Fibroblast of lung (primary cell): Measurements from ENCODE around the gene RHOB. TPM values are rescaled to one million over a fixed set of nuclear protein-coding genes. Genes with fewer than 3 reads are reported as not detected.

ENCODE experiments used
- DNase-seq, 2 donors: peaks; one replicate each; pipeline versions ENCODE4 v3.0.0 to v3.0.0-alpha.2; 2010; ENCODE audit warnings: low read depth in 2 of 2
- H2AFZ ChIP-seq: 2 replicates; pipeline ENCODE4 v1.5.1; 2012; ENCODE audit warnings: low read length, control low read depth, inconsistent platforms
- H3K27ac ChIP-seq: 2 replicates; pipeline ENCODE4 v1.5.1; 2011; ENCODE audit warnings: low read length, control low read depth; ENCODE audit not compliant: insufficient read depth
- H3K27me3 ChIP-seq: 2 replicates; pipeline ENCODE4 v1.5.1; 2011; ENCODE audit warnings: mild to moderate bottlenecking, low read length; ENCODE audit not compliant: control insufficient read depth, insufficient read depth
- H3K36me3 ChIP-seq: 2 replicates; pipeline ENCODE4 v1.5.1; 2011; ENCODE audit warnings: low read length; ENCODE audit not compliant: control insufficient read depth, insufficient read depth
- H3K4me1 ChIP-seq: 2 replicates; pipeline ENCODE4 v1.5.1; 2011; ENCODE audit warnings: low read length; ENCODE audit not compliant: control insufficient read depth, insufficient read depth; ENCODE audit errors: extremely low read depth
- H3K4me2 ChIP-seq: 2 replicates; pipeline ENCODE4 v1.5.1; 2011; ENCODE audit warnings: low read length, control low read depth; ENCODE audit not compliant: insufficient read depth; ENCODE audit errors: extremely low read depth
- H3K4me3 ChIP-seq, 4 experiments: fragments of 200-600 bp in 1 of 4; sonication (generic) in 1 of 4; replicated peaks in 1 of 4; 2 replicates each; pipeline ENCODE4 v1.5.1; 2011 to 2016; ENCODE audit warnings: low read length in 4 of 4, low read depth in 3 of 4, mild to moderate bottlenecking in 3 of 4, control low read depth in 2 of 4, inconsistent platforms in 1 of 4, mixed read lengths in 1 of 4; ENCODE audit not compliant: insufficient read depth in 1 of 4; ENCODE audit errors: control extremely low read depth in 1 of 4
- H3K79me2 ChIP-seq: 2 replicates; pipeline ENCODE4 v1.5.1; 2012; ENCODE audit warnings: mild to moderate bottlenecking, low read length, inconsistent platforms; ENCODE audit not compliant: control insufficient read depth, insufficient read depth
- H3K9ac ChIP-seq: 2 replicates; pipeline ENCODE4 v1.5.1; 2011; ENCODE audit warnings: mild to moderate bottlenecking, low read length, control low read depth; ENCODE audit not compliant: insufficient read depth
- H3K9me3 ChIP-seq: 2 replicates; pipeline ENCODE4 v1.5.1; 2012; ENCODE audit warnings: low read depth, low read length; ENCODE audit not compliant: control insufficient read depth, insufficient read depth
- H4K20me1 ChIP-seq: 2 replicates; pipeline ENCODE4 v1.5.1; 2011; ENCODE audit warnings: low read length; ENCODE audit not compliant: control insufficient read depth, insufficient read depth; ENCODE audit errors: extremely low read depth
- CTCF ChIP-seq, 2 donors: IDR thresholded peaks in 1 of 2; conservative IDR thresholded peaks in 1 of 2; 1 replicate in 1 of 2; 2 replicates in 1 of 2; pipeline ENCODE4 v1.5.1; 2011 to 2012; ENCODE audit warnings: low read length in 2 of 2, control low read depth in 1 of 2, inconsistent platforms in 1 of 2, low read depth in 1 of 2, mild to moderate bottlenecking in 1 of 2
- EZH2 ChIP-seq: IDR thresholded peaks from 2 replicates; pipeline ENCODE4 v1.5.1; 2012; ENCODE audit warnings: low read length, control low read depth, mild to moderate bottlenecking; ENCODE audit errors: missing control alignments
- polyA plus RNA-seq, 2 donors: library from polyadenylated mRNA; depleted of rRNA in 1 of 2; stranded (reverse) in 1 of 2; unstranded in 1 of 2; fragments of >200 nt; gene quantifications; 2 replicates each; pipeline ENCODE4 v1.2.1, GENCODE V29; 2011 to 2012; ENCODE audit warnings: missing spikeins in 1 of 2
- total RNA-seq: library from RNA; depleted of rRNA; stranded (reverse); fragments of >200 nt; gene quantifications from 2 replicates; pipeline ENCODE4 v1.2.1, GENCODE V29; 2014

The RHOB gene
- total and polyA plus RNA-seq, 2 donors (not counting 1 experiment from before 2014, with no cell fraction given), result 113 to 171 TPM

DNA sequence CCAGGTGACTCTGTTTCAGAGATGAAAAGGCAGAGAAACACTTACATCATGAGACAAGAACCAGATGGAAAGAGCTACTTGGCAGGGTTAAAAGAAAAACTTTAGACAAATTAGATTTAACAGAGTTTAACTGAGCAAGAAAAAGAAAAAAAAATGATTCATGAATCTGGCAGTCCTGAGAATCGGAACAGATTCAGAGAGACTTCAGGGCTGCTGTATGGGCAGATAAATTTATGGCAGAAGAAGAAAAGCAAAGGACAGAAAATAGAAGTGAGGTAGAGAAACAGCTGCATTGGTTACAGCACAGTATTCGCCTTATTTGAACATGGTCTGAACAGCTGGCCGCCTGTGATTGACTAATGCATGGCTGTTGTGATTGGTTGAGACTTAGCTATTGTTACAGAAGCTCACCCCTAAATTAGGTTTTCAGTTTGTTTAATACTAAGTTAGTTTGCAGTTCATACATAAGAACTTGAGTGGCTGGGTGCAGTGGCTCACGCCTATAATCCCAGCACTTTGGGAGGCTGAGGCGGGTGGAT lies 43.0 kb upstream of the RHOB start:
- Histone ChIP-seq H3K4me3 (no peak overlapping the region), H3K27ac (no peak overlapping the region), H3K4me2 (no peak overlapping the region), H4K20me1 (no peaks in the 10 kb centered on the region), H2AFZ (no peak overlapping the region), H3K36me3 (no peaks in the 10 kb centered on the region), H3K4me1 (peaks cover 6% of the 10 kb centered on the region), H3K27me3 (no peaks in the 10 kb centered on the region), H3K9ac (no peak overlapping the region), H3K9me3 (no peaks in the 10 kb centered on the region), H3K79me2 (no peaks in the 10 kb centered on the region)
- DNase-seq, result peak in 1 of 2 donors; percentile 71
- TF ChIP-seq EZH2 (no peak), CTCF (conservative IDR thresholded peaks at IDR 0.05 in 1 of 2, IDR thresholded peaks at IDR 0.05 in 1 of 2; ENCODE audit: low read depth in 1 of 2, low read length in 2 of 2) (no peak)

- no peaks in the 10 kb centered on the region for H3K4me1 ChIP-seq
- H3K27me3 ChIP-seq, result no peaks in the 10 kb centered on the region
- no peak overlapping the region for H2AFZ ChIP-seq
- no peaks in the 10 kb centered on the region for H4K20me1 ChIP-seq
- H3K27ac ChIP-seq, result no peak overlapping the region
- no peak overlapping the region for H3K4me2 ChIP-seq
- no peaks in the 10 kb centered on the region for H3K79me2 ChIP-seq
- no peak overlapping the region for H3K9ac ChIP-seq
- DNase-seq, result no peak
- no peaks in the 10 kb centered on the region for H3K9me3 ChIP-seq
- H3K4me3 ChIP-seq, result no peak overlapping the region
- TF ChIP-seq EZH2 (no peak), CTCF (conservative IDR thresholded peaks at IDR 0.05 in 1 of 2, IDR thresholded peaks at IDR 0.05 in 1 of 2; ENCODE audit: low read depth in 1 of 2, low read length in 2 of 2) (no peak)
- no peaks in the 10 kb centered on the region for H3K36me3 ChIP-seq
These were observed 41.9 kb upstream of the RHOB start for GRCh38 chr2:20404950-20405349.

DNA sequence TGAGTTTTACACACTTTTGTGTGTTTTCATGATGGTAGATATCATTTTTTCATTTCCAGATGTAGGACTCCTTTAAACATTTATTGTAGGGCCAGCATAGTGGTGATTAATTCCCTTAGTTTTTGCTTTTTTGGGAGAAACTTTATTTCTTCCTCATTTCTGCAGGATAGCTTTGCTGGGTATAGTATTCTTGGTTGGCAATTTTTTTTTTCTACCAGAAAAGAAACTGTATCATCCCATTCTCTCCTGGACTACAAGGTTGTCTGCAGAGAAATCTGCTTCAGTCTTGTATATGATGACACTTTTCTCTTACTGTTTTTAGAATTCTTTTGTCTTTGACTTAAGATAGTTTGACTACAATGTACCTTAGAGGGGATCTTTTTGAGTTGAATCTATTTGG lies 37.8 kb upstream of the RHOB start:
- no peak overlapping the region for H3K27ac ChIP-seq
- no peaks in the 10 kb centered on the region for H3K36me3 ChIP-seq
- no peak overlapping the region for H2AFZ ChIP-seq
- no peaks in the 10 kb centered on the region for H3K79me2 ChIP-seq
- TF ChIP-seq EZH2, result no peak
- TF ChIP-seq CTCF (conservative IDR thresholded peaks at IDR 0.05 in 1 of 2, IDR thresholded peaks at IDR 0.05 in 1 of 2; ENCODE audit: low read depth in 1 of 2, low read length in 2 of 2), result no peak
- no peak overlapping the region for H3K4me2 ChIP-seq
- no peak for DNase-seq
- no peak overlapping the region for H3K9ac ChIP-seq
- H3K9me3 ChIP-seq, result no peaks in the 10 kb centered on the region
- no peaks in the 10 kb centered on the region for H3K4me1 ChIP-seq
- H3K27me3 ChIP-seq, result no peaks in the 10 kb centered on the region
- H4K20me1 ChIP-seq, result no peaks in the 10 kb centered on the region
- H3K4me3 ChIP-seq, result no peak overlapping the region
